PC-3 (cell line): Measurements from ENCODE around the gene SMAD3. TPM values are rescaled to one million over a fixed set of nuclear protein-coding genes. Genes with fewer than 3 reads are reported as not detected.

ENCODE experiments used
- ATAC-seq: fragments of 200-7000 bp; cut with Tn5 transposase; 2 replicates; pipeline ENCODE4 v1.9.1; 2020; ENCODE audit warnings: mild to moderate bottlenecking, moderate library complexity
- BruUV-seq: library from RNA; stranded (reverse); fragments of 400-500 nt; replicated peaks from 2 replicates; lab custom pipeline; 2021; lab: Mats Ljungman, UMichigan
- CTCF ChIA-PET: fragments of 300-600 bp; sonication (Branson Sonifier 250); formaldehyde crosslinking; loops from one replicate; lab custom pipeline; 2022; ENCODE audit warnings: antibody characterized with exemption; lab: Charles Lee
- POLR2A ChIA-PET: fragments of 300-600 bp; sonication (Branson Sonifier 250); formaldehyde crosslinking; loops from one replicate; lab custom pipeline; 2022; ENCODE audit warnings: antibody characterized with exemption; ENCODE audit not compliant: unreplicated experiment; lab: Charles Lee
- DNase-seq: peaks from one replicate; pipeline ENCODE4 v3.0.0-alpha.2; 2015
- H2AFZ ChIP-seq: fragments of 300-600 bp; sonication (generic); 2 replicates; pipeline ENCODE4 v1.6.0; 2016; ENCODE audit warnings: antibody characterized with exemption, low read length
- H3F3A ChIP-seq: fragments of 300-600 bp; sonication (generic); one replicate; pipeline ENCODE4 v1.6.0; 2017; ENCODE audit warnings: antibody characterized with exemption, low read length, control low read depth, mild to moderate bottlenecking; ENCODE audit not compliant: unreplicated experiment
- H3K27ac ChIP-seq: fragments of 300-600 bp; sonication (generic); 2 replicates; pipeline ENCODE4 v1.5.1; 2016; ENCODE audit warnings: mild to moderate bottlenecking, low read length
- H3K27me3 ChIP-seq: fragments of 300-600 bp; sonication (generic); 2 replicates; pipeline ENCODE4 v1.6.1; 2016; ENCODE audit warnings: low read length, mixed read lengths
- H3K36me3 ChIP-seq: fragments of 300-600 bp; sonication (generic); 2 replicates; pipeline ENCODE4 v1.6.1; 2016; ENCODE audit warnings: low read depth, mixed run types, low read length, mixed read lengths
- H3K4me1 ChIP-seq: fragments of 300-600 bp; sonication (generic); 2 replicates; pipeline ENCODE4 v1.5.1; 2016; ENCODE audit warnings: low read length; ENCODE audit not compliant: insufficient read depth
- H3K4me2 ChIP-seq: fragments of 300-600 bp; sonication (generic); 2 replicates; pipeline ENCODE4 v1.6.0; 2016; ENCODE audit warnings: low read length
- H3K4me3 ChIP-seq: fragments of 300-600 bp; sonication (generic); 2 replicates; pipeline ENCODE4 v1.5.1; 2016; ENCODE audit warnings: mild to moderate bottlenecking, low read length, mixed read lengths
- H3K79me2 ChIP-seq: fragments of 300-600 bp; sonication (generic); 2 replicates; pipeline ENCODE4 v1.6.1; 2017; ENCODE audit warnings: low read length, mixed read lengths
- H3K9ac ChIP-seq: fragments of 300-600 bp; sonication (generic); 2 replicates; pipeline ENCODE4 v1.6.0; 2016; ENCODE audit warnings: mild to moderate bottlenecking, low read length
- H3K9me2 ChIP-seq: fragments of 300-600 bp; sonication (generic); replicated peaks from 2 replicates; pipeline ENCODE4 v1.6.1; 2016; ENCODE audit warnings: mixed run types, low read length, mixed read lengths
- H3K9me3 ChIP-seq: fragments of 300-600 bp; sonication (generic); 2 replicates; pipeline ENCODE4 v1.6.1; 2016; ENCODE audit warnings: low read length, mixed read lengths
- H4K20me1 ChIP-seq: fragments of 300-600 bp; sonication (generic); 2 replicates; pipeline ENCODE4 v1.6.1; 2016; ENCODE audit warnings: low read length, mixed read lengths
- EZH2 ChIP-seq: fragments of 300-600 bp; sonication (generic); IDR thresholded peaks from one replicate; pipeline ENCODE4 v1.6.1; 2017; ENCODE audit warnings: antibody characterized with exemption, mild to moderate bottlenecking, low read length; ENCODE audit not compliant: unreplicated experiment
- EZH2phosphoT487 ChIP-seq: fragments of 300-600 bp; sonication (generic); IDR thresholded peaks from 2 replicates; pipeline ENCODE4 v1.6.1; 2018; ENCODE audit warnings: mild to moderate bottlenecking, antibody characterized with exemption, low read length, borderline replicate concordance
- intact Hi-C: fragments of 100-400 bp; cut with micrococcal nuclease; formaldehyde crosslinking; loops from 2 replicates; pipeline ENCODE4 v1.9.0; 2023
- total RNA-seq: library from RNA; depleted of rRNA; stranded (reverse); fragments of >200 nt; gene quantifications from 2 replicates; pipeline ENCODE4 v1.2.3, GENCODE V29; 2014
- TF ChIP-seq, protein P1 (sequence below): fragments of 300-600 bp; sonication (generic); conservative IDR thresholded peaks from 2 replicates; pipeline ENCODE4 v1.5.1; 2017; ENCODE audit warnings: antibody characterized with exemption, low read depth, mild to moderate bottlenecking, low read length

SMAD3 gene
- total RNA-seq, 1 experiment from 2014 or later, result 75.6 TPM

DNA sequence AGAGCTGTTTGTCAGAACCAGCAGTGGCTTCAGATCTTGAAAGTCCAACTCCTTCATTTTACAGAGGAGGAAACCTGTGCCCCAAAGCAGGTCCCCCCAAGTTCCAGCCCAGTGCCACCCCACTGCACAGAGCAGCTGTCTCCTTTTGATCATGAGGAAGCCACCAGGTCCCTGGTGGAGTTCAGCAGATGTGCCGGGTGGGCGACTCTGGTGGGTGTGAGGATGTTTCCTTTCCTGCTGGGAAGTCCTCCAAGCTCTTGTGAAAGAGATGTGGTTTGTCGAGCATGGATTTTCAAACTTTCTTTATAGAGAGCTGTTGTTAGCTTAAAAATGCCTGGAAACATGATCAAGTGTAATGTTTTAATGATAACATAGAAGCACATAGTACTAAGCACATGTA lies 52.0 kb downstream of the SMAD3 start:
- ChIA-PET POLR2A (no interaction called here), CTCF (no interaction called here)
- no peaks in the 10 kb centered on the region for H3K9me2 ChIP-seq
- DNase-seq (no peak), ATAC-seq (no peak)
- H3K4me2 ChIP-seq, result no peak overlapping the region
- peaks cover 99% of the 10 kb centered on the region for H3K79me2 ChIP-seq
- no peaks in the 10 kb centered on the region for H4K20me1 ChIP-seq
- no peak overlapping the region for H2AFZ ChIP-seq
- no TSS peak for BruUV-seq
- no peaks in the 10 kb centered on the region for H3K27me3 ChIP-seq
- H3K9ac ChIP-seq, result peak overlapping the region; percentile 57
- no peak overlapping the region for H3K4me3 ChIP-seq
- peaks cover 30% of the 10 kb centered on the region for H3K36me3 ChIP-seq
- H3F3A ChIP-seq, result no peaks in the 10 kb centered on the region
- H3K9me3 ChIP-seq, result no peaks in the 10 kb centered on the region
- intact Hi-C loops, result no loop called here
- peak overlapping the region; percentile 100 for H3K27ac ChIP-seq
- peaks cover 88% of the 10 kb centered on the region for H3K4me1 ChIP-seq
- TF ChIP-seq EZH2 (no peak), EZH2phosphoT487 (no peak)
- TF ChIP-seq, protein P1, sequence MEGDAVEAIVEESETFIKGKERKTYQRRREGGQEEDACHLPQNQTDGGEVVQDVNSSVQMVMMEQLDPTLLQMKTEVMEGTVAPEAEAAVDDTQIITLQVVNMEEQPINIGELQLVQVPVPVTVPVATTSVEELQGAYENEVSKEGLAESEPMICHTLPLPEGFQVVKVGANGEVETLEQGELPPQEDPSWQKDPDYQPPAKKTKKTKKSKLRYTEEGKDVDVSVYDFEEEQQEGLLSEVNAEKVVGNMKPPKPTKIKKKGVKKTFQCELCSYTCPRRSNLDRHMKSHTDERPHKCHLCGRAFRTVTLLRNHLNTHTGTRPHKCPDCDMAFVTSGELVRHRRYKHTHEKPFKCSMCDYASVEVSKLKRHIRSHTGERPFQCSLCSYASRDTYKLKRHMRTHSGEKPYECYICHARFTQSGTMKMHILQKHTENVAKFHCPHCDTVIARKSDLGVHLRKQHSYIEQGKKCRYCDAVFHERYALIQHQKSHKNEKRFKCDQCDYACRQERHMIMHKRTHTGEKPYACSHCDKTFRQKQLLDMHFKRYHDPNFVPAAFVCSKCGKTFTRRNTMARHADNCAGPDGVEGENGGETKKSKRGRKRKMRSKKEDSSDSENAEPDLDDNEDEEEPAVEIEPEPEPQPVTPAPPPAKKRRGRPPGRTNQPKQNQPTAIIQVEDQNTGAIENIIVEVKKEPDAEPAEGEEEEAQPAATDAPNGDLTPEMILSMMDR, result no peak

DNA sequence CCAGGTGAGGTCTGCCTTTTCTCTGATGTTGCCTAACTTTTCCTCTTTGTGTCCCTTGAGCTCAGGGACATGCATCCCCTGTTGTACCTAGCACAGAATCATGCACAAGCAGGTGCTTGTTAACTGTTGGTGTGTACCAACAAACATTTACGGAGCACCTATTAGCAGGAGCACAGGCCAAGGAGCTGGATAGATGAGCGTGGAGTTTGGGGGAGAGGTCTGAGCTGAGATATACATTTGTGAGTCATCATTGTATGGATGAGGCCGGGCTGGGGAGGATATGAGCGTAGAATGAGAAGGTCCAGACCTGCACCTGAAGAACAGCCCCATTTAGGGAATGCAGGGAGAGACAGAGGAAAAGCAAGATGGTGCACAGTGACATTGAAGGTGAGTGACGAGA lies 53.4 kb downstream of the SMAD3 start:
- Histone ChIP-seq H3K4me1 (peaks cover 91% of the 10 kb centered on the region), H3K79me2 (peaks cover 100% of the 10 kb centered on the region), H3K9me3 (no peaks in the 10 kb centered on the region), H3K4me3 (no peak overlapping the region), H3K27ac (peak overlapping the region; percentile 100), H3K9ac (no peak overlapping the region), H3K9me2 (no peaks in the 10 kb centered on the region), H3K27me3 (no peaks in the 10 kb centered on the region), H3K4me2 (0 out of 2 replicates have a peak overlapping the region, but pooled peaks have one; percentile 20), H2AFZ (no peak overlapping the region), H3F3A (no peaks in the 10 kb centered on the region), H4K20me1 (no peaks in the 10 kb centered on the region), H3K36me3 (peaks cover 26% of the 10 kb centered on the region)
- POLR2A ChIA-PET, result no interaction called here
- ATAC-seq (peak; percentile 20; the same call in 1 of the 2 replicates), DNase-seq (peak; percentile 44)
- CTCF ChIA-PET, result no interaction called here
- intact Hi-C loops, result no loop called here
- TF ChIP-seq EZH2phosphoT487 (no peak), EZH2 (no peak)
- TF ChIP-seq, protein P1, result no peak
- BruUV-seq, result no TSS peak

DNA sequence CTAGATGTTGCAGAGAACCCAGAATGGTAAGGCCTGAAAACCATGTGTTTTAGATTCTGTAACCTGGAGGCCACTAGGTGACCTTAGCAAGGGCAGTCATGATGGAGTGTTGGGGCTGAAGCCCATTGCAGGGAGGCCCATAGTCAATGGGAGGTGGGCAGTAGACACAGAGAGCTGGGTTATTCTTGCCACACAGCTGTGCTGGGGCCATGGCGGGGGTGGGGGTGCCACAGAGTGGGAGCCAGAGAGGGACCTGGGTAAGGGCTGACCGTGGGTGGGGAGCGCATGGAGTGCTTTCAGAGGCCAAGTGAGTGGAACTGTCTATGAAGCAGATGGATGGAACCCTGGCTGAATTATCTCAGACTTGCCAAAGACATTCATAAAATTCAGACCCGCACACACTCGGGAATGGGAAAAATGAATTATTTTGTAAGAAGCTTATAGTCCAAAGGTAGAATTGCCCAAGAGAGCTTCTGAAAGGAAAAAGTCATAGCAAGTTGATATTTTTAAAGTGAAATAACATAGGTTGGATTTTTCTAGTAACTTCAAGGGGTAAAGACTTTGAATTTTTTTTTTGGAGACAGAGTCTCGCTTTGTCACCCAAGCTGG lies 53.9 kb downstream of the SMAD3 start:
- Histone ChIP-seq H3K4me3 (no peak overlapping the region), H3K4me2 (0 out of 2 replicates have a peak overlapping the region, but pooled peaks have one; percentile 20), H3K4me1 (peaks cover 91% of the 10 kb centered on the region), H3K27ac (peak overlapping the region; percentile 100), H4K20me1 (no peaks in the 10 kb centered on the region), H3K9me3 (no peaks in the 10 kb centered on the region), H3K27me3 (no peaks in the 10 kb centered on the region), H2AFZ (no peak overlapping the region), H3K9me2 (no peaks in the 10 kb centered on the region), H3F3A (peaks cover 3% of the 10 kb centered on the region), H3K9ac (no peak overlapping the region), H3K36me3 (peaks cover 21% of the 10 kb centered on the region), H3K79me2 (peaks cover 100% of the 10 kb centered on the region)
- DNase-seq (no peak), ATAC-seq (no peak)
- intact Hi-C loops, result no loop called here
- CTCF ChIA-PET, result no interaction called here
- POLR2A ChIA-PET, result no interaction called here
- BruUV-seq, result no TSS peak
- no peak for TF ChIP-seq EZH2phosphoT487
- no peak for TF ChIP-seq EZH2
- TF ChIP-seq, protein P1, result no peak
